Epithelial cell of esophagus (primary cell): ENCODE results near the gene TMC3.
A peak's percentile ranks its signal among the peaks of the same experiment; 100 is the strongest.

Experiments used
- DNase-seq: peaks from one replicate; pipeline ENCODE4 v3.0.0; 2010; ENCODE audit warnings: low read depth
- H3K4me3 ChIP-seq: 2 replicates; pipeline ENCODE4 v1.5.1; 2011; ENCODE audit warnings: mild to moderate bottlenecking, low read length, control low read depth
- TF ChIP-seq, protein P1 (sequence below): IDR thresholded peaks from 2 replicates; pipeline ENCODE4 v1.5.1; 2011; ENCODE audit warnings: low read depth, mild to moderate bottlenecking, low read length, control low read depth, inconsistent platforms; ENCODE audit not compliant: insufficient read depth; ENCODE audit errors: missing control alignments

TMC3 gene

GRCh38 chr15:81411969-81412633, 38.1 kb upstream of the TMC3 start:
- no peak for DNase-seq
- H3K4me3 ChIP-seq: no peak overlapping the region
- TF ChIP-seq, protein P1, sequence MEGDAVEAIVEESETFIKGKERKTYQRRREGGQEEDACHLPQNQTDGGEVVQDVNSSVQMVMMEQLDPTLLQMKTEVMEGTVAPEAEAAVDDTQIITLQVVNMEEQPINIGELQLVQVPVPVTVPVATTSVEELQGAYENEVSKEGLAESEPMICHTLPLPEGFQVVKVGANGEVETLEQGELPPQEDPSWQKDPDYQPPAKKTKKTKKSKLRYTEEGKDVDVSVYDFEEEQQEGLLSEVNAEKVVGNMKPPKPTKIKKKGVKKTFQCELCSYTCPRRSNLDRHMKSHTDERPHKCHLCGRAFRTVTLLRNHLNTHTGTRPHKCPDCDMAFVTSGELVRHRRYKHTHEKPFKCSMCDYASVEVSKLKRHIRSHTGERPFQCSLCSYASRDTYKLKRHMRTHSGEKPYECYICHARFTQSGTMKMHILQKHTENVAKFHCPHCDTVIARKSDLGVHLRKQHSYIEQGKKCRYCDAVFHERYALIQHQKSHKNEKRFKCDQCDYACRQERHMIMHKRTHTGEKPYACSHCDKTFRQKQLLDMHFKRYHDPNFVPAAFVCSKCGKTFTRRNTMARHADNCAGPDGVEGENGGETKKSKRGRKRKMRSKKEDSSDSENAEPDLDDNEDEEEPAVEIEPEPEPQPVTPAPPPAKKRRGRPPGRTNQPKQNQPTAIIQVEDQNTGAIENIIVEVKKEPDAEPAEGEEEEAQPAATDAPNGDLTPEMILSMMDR: no peak

DNA sequence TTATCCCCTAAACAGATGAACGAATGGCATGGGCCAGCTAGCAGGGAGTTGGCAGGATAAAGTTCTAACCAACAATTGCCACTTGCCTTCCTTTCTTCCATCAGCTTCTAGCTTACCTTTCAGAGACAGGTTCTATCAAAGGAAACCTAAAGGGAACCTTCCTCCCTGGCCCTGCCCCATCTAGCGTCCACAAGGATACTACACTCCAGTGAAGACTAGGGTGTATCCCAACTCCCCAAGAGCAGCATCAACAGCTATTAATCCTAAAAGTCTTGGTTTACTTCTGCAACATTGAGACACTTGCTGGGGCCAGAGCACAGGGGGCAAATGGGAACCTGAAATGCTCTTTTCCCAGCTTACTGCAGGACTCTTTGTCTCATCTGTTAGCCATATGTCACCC, 37.0 kb upstream of the TMC3 start:
- TF ChIP-seq, protein P1: peak; percentile 18
- DNase-seq: peak; percentile 19
- no peak overlapping the region for H3K4me3 ChIP-seq

GRCh38 chr15:81410318-81410753, 36.3 kb upstream of the TMC3 start:
- no peak overlapping the region for H3K4me3 ChIP-seq
- DNase-seq: peak; percentile 95
- TF ChIP-seq, protein P1: peak; percentile 68

DNA sequence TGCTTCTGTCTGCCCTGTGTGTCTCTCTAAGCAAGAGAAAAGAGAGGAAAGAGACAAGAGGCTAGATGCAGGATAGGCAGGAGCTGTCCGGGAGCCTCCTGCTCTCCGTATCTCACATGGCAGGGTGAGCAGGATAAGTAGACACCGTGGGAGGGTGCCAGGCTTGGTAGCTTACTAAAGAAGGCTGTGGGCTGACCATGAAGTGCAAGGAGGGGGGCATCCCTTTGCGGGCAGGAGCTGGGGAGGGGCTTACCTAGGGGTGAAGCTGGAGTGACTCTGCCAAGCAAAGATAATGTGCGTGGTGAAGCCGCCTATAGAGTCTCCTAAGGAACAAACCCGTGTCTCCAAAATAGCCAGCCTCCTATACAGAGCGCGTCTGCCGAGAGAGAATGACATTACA, 33.7 kb upstream of the TMC3 start:
- DNase-seq: no peak
- TF ChIP-seq, protein P1: no peak
- no peak overlapping the region for H3K4me3 ChIP-seq

GRCh38 chr15:81407176-81407575, 33.2 kb upstream of the TMC3 start:
- no peak overlapping the region for H3K4me3 ChIP-seq
- TF ChIP-seq, protein P1: no peak
- no peak for DNase-seq

DNA sequence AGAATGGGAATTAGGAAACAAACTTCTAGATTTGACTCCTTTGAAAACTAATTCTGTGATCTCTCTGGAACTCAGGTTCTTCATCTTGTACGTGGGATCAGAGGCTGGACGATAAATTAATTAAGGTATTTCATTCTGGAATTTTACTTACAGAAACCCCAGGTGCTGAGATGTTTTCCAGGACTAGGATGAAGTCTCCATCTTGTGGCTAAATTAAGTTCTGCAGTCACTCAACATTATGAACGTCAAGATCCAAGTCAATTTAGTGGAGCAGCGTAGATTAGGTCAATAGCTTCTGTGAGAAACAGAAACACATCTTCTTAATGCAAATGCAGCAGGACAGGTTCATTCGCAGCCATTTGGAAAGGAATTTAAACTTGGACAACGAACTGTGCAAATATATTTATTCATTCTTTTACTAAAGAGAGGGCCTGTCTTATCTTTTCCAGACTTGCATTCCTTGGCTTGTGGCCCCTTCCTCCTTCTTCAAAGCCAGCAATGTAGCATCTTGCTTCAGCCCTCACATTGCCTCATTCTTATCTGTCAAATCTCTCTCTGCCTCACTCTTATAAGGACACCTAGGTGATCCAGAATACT, 26.7 kb upstream of the TMC3 start:
- no peak overlapping the region for H3K4me3 ChIP-seq
- TF ChIP-seq, protein P1: peak; percentile 82
- peak; percentile 71 for DNase-seq
